PFSK-1 (cell line): ENCODE results near the gene AP3S2.

Source experiments
- FOXP2 ChIP-seq: optimal IDR thresholded peaks from 2 replicates; pipeline ENCODE3; 2011; ENCODE audit warnings: borderline replicate concordance, control low read depth, inconsistent platforms; ENCODE audit not compliant: insufficient read depth; ENCODE audit errors: extremely low read length, extremely low read depth
- POLR2AphosphoS5 ChIP-seq: IDR thresholded peaks from 2 replicates; pipeline ENCODE4 v1.6.1; 2012; ENCODE audit warnings: low read depth, mild to moderate bottlenecking, control low read depth, low read length, moderate library complexity
- SIN3A ChIP-seq: IDR thresholded peaks from 2 replicates; pipeline ENCODE4 v1.6.1; 2012; ENCODE audit warnings: mild to moderate bottlenecking, low read length, moderate library complexity, borderline replicate concordance; ENCODE audit not compliant: insufficient read depth
- TAF1 ChIP-seq: IDR thresholded peaks from 2 replicates; pipeline ENCODE4 v1.6.1; 2012; ENCODE audit warnings: low read length, control low read depth, borderline replicate concordance; ENCODE audit not compliant: insufficient read depth
- TF ChIP-seq, protein P1 (sequence below), 2 experiments: IDR thresholded peaks; 2 replicates each; pipeline versions ENCODE4 v1.6.1 to v1.8.0; 2011 to 2012; ENCODE audit warnings: low read depth in 2 of 2, low read length in 2 of 2, control low read depth in 1 of 2, inconsistent platforms in 1 of 2, mild to moderate bottlenecking in 1 of 2, moderate library complexity in 1 of 2; ENCODE audit not compliant: insufficient read depth in 1 of 2

The AP3S2 gene

DNA sequence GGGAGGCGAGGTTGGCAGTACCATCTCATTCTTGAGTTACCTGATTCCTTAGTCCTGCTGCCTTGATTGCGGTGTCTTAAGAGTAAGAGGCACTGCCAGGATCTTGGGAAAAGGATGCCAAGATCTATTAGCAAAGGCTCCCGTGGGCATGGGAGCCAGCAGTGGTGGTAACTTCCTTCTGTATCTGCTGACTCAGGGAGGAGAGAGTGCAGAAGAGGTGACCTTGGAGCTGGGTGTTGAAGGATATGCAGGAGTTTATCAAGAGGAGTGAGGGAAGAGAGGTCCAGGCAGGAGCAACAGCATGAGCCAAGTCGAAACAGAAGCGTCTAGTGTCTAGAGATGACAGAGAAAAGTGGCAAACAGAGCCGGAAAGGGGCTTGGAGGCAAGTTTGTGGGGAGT, 113.2 kb downstream of the AP3S2 start:
- TF ChIP-seq FOXP2 (no peak), POLR2AphosphoS5 (no peak), TAF1 (no peak), SIN3A (no peak)
- TF ChIP-seq, protein P1, sequence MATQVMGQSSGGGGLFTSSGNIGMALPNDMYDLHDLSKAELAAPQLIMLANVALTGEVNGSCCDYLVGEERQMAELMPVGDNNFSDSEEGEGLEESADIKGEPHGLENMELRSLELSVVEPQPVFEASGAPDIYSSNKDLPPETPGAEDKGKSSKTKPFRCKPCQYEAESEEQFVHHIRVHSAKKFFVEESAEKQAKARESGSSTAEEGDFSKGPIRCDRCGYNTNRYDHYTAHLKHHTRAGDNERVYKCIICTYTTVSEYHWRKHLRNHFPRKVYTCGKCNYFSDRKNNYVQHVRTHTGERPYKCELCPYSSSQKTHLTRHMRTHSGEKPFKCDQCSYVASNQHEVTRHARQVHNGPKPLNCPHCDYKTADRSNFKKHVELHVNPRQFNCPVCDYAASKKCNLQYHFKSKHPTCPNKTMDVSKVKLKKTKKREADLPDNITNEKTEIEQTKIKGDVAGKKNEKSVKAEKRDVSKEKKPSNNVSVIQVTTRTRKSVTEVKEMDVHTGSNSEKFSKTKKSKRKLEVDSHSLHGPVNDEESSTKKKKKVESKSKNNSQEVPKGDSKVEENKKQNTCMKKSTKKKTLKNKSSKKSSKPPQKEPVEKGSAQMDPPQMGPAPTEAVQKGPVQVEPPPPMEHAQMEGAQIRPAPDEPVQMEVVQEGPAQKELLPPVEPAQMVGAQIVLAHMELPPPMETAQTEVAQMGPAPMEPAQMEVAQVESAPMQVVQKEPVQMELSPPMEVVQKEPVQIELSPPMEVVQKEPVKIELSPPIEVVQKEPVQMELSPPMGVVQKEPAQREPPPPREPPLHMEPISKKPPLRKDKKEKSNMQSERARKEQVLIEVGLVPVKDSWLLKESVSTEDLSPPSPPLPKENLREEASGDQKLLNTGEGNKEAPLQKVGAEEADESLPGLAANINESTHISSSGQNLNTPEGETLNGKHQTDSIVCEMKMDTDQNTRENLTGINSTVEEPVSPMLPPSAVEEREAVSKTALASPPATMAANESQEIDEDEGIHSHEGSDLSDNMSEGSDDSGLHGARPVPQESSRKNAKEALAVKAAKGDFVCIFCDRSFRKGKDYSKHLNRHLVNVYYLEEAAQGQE (IDR thresholded peaks at IDR 0.05; ENCODE audit: insufficient read depth in 1 of 2, low read depth in 2 of 2, low read length in 2 of 2) = no peak
